HepG2 (cell line): ENCODE data around the gene DOHH. TPM values are rescaled to one million over a fixed set of nuclear protein-coding genes. Genes with fewer than 3 reads are reported as not detected.

ENCODE experiments used
- ATAD3A ChIP-seq: sonication (generic); formaldehyde crosslinking; IDR thresholded peaks from 2 replicates; pipeline ENCODE4 v1.4.0; 2020; ENCODE audit warnings: missing genetic modification reagents
- CCDC6 ChIP-seq: sonication (generic); formaldehyde crosslinking; IDR thresholded peaks from 2 replicates; pipeline ENCODE4 v1.8.1; 2022; ENCODE audit warnings: mild to moderate bottlenecking, missing genetic modification reagents, moderate library complexity
- CREB1 ChIP-seq, 2 experiments: fragments of 450-650 bp in 1 of 2; IDR thresholded peaks; 2 replicates each; pipeline ENCODE4 v1.6.1; 2016 to 2017; ENCODE audit warnings: control low read depth in 1 of 2, mild to moderate bottlenecking in 1 of 2, missing compliant biosample characterization in 1 of 2, missing genetic modification characterization in 1 of 2
- KAT2B ChIP-seq: fragments of 150-350 bp; IDR thresholded peaks from 2 replicates; pipeline ENCODE4 v1.6.1; 2014; ENCODE audit warnings: low read depth, low read length, borderline replicate concordance
- KAT7 ChIP-seq: IDR thresholded peaks from 2 replicates; pipeline ENCODE4 v1.6.1; 2018; ENCODE audit warnings: borderline replicate concordance, missing compliant biosample characterization
- NR2F2 ChIP-seq: IDR thresholded peaks from 2 replicates; pipeline ENCODE4 v1.6.1; 2012; ENCODE audit warnings: low read depth, inconsistent platforms, borderline replicate concordance
- PHF20 ChIP-seq: sonication (generic); formaldehyde crosslinking; IDR thresholded peaks from 2 replicates; pipeline ENCODE4 v1.5.0; 2020; ENCODE audit warnings: mild to moderate bottlenecking, missing genetic modification reagents
- TAF1 ChIP-seq: sonication (generic); formaldehyde crosslinking; IDR thresholded peaks from 2 replicates; pipeline ENCODE4 v1.4.0; 2020; ENCODE audit warnings: missing genetic modification reagents
- ZNF263 ChIP-seq: sonication (generic); formaldehyde crosslinking; IDR thresholded peaks from 2 replicates; pipeline ENCODE4 v1.4.0; 2020; ENCODE audit warnings: missing genetic modification reagents
- ZNF510 ChIP-seq: sonication (generic); formaldehyde crosslinking; IDR thresholded peaks from 2 replicates; pipeline ENCODE4 v1.4.0; 2020; ENCODE audit warnings: low read depth, mild to moderate bottlenecking, missing genetic modification reagents
- ZNF543 ChIP-seq: sonication (generic); formaldehyde crosslinking; IDR thresholded peaks from 2 replicates; pipeline ENCODE4 v1.4.0; 2020; ENCODE audit warnings: mild to moderate bottlenecking, missing genetic modification reagents
- ZNF567 ChIP-seq: sonication (generic); formaldehyde crosslinking; IDR thresholded peaks from 2 replicates; pipeline ENCODE4 v1.8.1; 2023; ENCODE audit warnings: mild to moderate bottlenecking, missing genetic modification reagents, borderline replicate concordance
- ZNF570 ChIP-seq: sonication (generic); formaldehyde crosslinking; IDR thresholded peaks from 2 replicates; pipeline ENCODE4 v1.4.0; 2020; ENCODE audit warnings: mild to moderate bottlenecking, missing genetic modification reagents, borderline replicate concordance
- polyA plus RNA-seq, 8 experiments: library from polyadenylated mRNA; depleted of rRNA in 3 of 8; stranded (reverse) in 7 of 8; unstranded in 1 of 8; fragments of >200 nt; fragmentation: Illumina TruSeq in 4 of 8; extraction: Trizol in 4 of 8; gene quantifications; 2 replicates each; pipeline versions ENCODE4 v1.2.1 to v1.2.3, GENCODE V29; 2011 to 2016; ENCODE audit warnings: low read depth in 4 of 8, missing spikeins in 1 of 8, mixed read lengths in 1 of 8; ENCODE audit not compliant: insufficient read depth in 1 of 8
- total RNA-seq, 5 experiments: library from RNA; depleted of rRNA; stranded (reverse); fragments of >200 nt; fragmentation: Illumina TruSeq; extraction: Trizol; gene quantifications; 2 replicates each; pipeline ENCODE4 v1.2.3, GENCODE V29; 2016; ENCODE audit warnings: low read depth in 1 of 5
- TF ChIP-seq, protein P1 (sequence below): sonication (generic); formaldehyde crosslinking; IDR thresholded peaks from 2 replicates; pipeline ENCODE4 v1.4.0; 2020; ENCODE audit warnings: missing genetic modification reagents
- TF ChIP-seq, protein P2 (sequence below): sonication (generic); formaldehyde crosslinking; IDR thresholded peaks from 2 replicates; pipeline ENCODE4 v1.4.0; 2020; ENCODE audit warnings: missing genetic modification reagents
- TF ChIP-seq, protein P3 (sequence below): sonication (generic); formaldehyde crosslinking; IDR thresholded peaks from 2 replicates; pipeline ENCODE4 v1.8.1; 2023; ENCODE audit warnings: mild to moderate bottlenecking, missing genetic modification reagents, borderline replicate concordance
- TF ChIP-seq, protein P4 (sequence below): sonication (generic); formaldehyde crosslinking; IDR thresholded peaks from 2 replicates; pipeline ENCODE4 v1.4.0; 2020; ENCODE audit warnings: missing genetic modification reagents, borderline replicate concordance

DOHH gene
- total and polyA plus RNA-seq, 2 of the 13 experiments (the other 11 are each of a cell fraction or from before 2014, with no cell fraction given) = 3.5 to 13.7 TPM

DNA sequence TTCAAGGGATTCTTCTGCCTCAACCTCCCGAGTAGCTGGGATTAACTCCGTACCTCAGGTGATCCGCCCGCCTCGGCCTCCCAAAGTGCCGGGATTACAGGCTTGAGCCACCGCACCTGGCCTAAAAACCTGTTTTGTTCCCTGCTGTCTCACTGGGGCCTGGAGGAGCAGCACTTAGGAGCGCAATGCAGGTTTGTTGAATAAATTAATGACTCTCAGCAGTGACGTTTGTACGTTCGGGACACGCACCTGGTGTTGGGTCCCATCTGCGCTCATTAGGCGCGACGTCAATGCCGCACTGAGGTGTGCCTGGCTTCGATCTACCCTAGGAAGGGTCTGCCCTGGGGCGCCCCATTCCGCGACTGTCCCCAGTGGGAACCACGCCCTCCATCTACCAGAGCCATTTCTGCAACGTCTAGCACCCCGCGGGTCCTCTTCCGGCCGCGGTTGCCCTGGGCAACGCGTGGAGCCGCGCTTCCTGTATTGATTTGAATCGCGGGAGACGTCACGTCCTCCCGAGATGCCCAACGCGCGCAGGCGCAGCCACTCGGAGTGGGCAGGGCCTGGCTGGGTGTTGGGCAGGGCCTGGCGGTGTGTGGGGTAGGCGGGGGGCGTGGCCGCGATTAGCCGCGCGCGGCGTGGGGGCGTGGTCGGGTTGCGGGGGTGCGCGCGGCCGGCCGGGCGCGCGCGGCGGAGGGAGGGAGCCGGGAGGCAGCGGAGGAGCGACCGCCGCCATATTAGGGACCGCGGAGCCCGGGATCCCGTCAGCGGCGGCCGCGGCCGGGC lies 5.3 kb upstream of the DOHH start, which contains the start of gene FZR1 (continued):
- TF ChIP-seq, protein P1, sequence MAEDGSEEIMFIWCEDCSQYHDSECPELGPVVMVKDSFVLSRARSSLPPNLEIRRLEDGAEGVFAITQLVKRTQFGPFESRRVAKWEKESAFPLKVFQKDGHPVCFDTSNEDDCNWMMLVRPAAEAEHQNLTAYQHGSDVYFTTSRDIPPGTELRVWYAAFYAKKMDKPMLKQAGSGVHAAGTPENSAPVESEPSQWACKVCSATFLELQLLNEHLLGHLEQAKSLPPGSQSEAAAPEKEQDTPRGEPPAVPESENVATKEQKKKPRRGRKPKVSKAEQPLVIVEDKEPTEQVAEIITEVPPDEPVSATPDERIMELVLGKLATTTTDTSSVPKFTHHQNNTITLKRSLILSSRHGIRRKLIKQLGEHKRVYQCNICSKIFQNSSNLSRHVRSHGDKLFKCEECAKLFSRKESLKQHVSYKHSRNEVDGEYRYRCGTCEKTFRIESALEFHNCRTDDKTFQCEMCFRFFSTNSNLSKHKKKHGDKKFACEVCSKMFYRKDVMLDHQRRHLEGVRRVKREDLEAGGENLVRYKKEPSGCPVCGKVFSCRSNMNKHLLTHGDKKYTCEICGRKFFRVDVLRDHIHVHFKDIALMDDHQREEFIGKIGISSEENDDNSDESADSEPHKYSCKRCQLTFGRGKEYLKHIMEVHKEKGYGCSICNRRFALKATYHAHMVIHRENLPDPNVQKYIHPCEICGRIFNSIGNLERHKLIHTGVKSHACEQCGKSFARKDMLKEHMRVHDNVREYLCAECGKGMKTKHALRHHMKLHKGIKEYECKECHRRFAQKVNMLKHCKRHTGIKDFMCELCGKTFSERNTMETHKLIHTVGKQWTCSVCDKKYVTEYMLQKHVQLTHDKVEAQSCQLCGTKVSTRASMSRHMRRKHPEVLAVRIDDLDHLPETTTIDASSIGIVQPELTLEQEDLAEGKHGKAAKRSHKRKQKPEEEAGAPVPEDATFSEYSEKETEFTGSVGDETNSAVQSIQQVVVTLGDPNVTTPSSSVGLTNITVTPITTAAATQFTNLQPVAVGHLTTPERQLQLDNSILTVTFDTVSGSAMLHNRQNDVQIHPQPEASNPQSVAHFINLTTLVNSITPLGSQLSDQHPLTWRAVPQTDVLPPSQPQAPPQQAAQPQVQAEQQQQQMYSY (CRISPR knock-in tag) = no peak
- TF ChIP-seq, protein P2, sequence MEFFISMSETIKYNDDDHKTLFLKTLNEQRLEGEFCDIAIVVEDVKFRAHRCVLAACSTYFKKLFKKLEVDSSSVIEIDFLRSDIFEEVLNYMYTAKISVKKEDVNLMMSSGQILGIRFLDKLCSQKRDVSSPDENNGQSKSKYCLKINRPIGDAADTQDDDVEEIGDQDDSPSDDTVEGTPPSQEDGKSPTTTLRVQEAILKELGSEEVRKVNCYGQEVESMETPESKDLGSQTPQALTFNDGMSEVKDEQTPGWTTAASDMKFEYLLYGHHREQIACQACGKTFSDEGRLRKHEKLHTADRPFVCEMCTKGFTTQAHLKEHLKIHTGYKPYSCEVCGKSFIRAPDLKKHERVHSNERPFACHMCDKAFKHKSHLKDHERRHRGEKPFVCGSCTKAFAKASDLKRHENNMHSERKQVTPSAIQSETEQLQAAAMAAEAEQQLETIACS (CRISPR knock-in tag) = peak; percentile 89
- TF ChIP-seq ZNF567 (CRISPR knock-in tag) (peak; percentile 78; the same call in 1 of the 2 replicates), CREB1 (IDR thresholded peaks at IDR 0.05) (peak; percentile 91), CREB1 (CRISPR knock-in tag; IDR thresholded peaks at IDR 0.05) (peak; percentile 97), CCDC6 (CRISPR knock-in tag) (no peak; the same call in 1 of the 2 replicates), NR2F2 (no peak), ZNF510 (0 out of 2 replicates have a peak, but pooled peaks have one; percentile 33), ZNF263 (CRISPR knock-in tag) (no peak), KAT7 (CRISPR knock-in tag) (no peak), ATAD3A (CRISPR knock-in tag) (no peak), TAF1 (CRISPR knock-in tag) (peak; percentile 79), KAT2B (peak; percentile 60), ZNF570 (CRISPR knock-in tag) (no peak), ZNF543 (CRISPR knock-in tag) (no peak), PHF20 (CRISPR knock-in tag) (peak; percentile 79)
- TF ChIP-seq, protein P3, sequence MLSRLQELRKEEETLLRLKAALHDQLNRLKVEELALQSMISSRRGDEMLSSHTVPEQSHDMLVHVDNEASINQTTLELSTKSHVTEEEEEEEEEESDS (CRISPR knock-in tag) = no peak
- TF ChIP-seq, protein P4, sequence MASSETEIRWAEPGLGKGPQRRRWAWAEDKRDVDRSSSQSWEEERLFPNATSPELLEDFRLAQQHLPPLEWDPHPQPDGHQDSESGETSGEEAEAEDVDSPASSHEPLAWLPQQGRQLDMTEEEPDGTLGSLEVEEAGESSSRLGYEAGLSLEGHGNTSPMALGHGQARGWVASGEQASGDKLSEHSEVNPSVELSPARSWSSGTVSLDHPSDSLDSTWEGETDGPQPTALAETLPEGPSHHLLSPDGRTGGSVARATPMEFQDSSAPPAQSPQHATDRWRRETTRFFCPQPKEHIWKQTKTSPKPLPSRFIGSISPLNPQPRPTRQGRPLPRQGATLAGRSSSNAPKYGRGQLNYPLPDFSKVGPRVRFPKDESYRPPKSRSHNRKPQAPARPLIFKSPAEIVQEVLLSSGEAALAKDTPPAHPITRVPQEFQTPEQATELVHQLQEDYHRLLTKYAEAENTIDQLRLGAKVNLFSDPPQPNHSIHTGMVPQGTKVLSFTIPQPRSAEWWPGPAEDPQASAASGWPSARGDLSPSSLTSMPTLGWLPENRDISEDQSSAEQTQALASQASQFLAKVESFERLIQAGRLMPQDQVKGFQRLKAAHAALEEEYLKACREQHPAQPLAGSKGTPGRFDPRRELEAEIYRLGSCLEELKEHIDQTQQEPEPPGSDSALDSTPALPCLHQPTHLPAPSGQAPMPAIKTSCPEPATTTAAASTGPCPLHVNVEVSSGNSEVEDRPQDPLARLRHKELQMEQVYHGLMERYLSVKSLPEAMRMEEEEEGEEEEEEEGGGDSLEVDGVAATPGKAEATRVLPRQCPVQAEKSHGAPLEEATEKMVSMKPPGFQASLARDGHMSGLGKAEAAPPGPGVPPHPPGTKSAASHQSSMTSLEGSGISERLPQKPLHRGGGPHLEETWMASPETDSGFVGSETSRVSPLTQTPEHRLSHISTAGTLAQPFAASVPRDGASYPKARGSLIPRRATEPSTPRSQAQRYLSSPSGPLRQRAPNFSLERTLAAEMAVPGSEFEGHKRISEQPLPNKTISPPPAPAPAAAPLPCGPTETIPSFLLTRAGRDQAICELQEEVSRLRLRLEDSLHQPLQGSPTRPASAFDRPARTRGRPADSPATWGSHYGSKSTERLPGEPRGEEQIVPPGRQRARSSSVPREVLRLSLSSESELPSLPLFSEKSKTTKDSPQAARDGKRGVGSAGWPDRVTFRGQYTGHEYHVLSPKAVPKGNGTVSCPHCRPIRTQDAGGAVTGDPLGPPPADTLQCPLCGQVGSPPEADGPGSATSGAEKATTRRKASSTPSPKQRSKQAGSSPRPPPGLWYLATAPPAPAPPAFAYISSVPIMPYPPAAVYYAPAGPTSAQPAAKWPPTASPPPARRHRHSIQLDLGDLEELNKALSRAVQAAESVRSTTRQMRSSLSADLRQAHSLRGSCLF (CRISPR knock-in tag) = no peak
